ENCODE measurements around the gene WFDC13.
"Not testable (repeated sequence)": the region's sequence is repeated elsewhere in the genome, so short reads cannot be mapped to it uniquely, and the experiment has no call there.

WFDC13 gene

DNA sequence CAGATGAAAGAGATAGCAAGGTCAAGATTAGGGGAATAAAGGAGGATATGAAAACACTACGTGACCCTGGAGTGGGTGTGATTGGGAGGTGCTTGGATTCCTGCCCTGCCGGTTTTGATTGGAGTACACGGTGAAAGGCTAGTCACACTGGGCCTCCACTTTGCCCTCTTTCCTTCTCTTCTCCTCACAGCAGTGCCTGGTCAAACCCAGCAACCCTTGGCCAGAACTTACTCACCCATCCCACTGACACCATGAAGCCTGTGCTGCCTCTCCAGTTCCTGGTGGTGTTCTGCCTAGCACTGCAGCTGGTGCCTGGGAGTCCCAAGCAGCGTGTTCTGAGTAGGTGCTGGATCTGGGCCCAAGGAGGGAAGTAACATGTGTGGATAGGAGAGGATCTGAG is at the start of gene WFDC13:
Gene WFDC13, plus strand, starts transcription at position 166 of the 400 bp plus-strand sequence. Its CDS starts 86 bp downstream, at position 252.
- no peak for DNase-seq (ENCODE audit: low read depth)

DNA sequence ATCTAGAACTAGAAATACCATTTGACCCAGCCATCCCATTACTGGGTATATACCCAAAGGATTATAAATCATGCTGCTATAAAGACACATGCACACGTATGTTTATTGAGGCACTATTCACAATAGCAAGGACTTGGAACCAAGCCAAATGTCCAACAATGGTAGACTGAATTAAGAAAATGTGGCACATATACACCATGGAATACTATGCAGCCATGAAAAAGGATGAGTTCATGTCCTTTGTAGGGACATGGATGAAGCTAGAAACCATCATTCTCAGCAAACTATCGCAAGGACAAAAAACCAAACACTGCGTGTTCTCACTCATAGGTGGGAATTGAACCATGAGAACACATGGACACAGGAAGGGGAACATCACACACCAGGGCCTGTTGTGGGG is 44.8 kb upstream of the WFDC13 start:
- not testable (repeated sequence) for DNase-seq (ENCODE audit: low read depth)

DNA sequence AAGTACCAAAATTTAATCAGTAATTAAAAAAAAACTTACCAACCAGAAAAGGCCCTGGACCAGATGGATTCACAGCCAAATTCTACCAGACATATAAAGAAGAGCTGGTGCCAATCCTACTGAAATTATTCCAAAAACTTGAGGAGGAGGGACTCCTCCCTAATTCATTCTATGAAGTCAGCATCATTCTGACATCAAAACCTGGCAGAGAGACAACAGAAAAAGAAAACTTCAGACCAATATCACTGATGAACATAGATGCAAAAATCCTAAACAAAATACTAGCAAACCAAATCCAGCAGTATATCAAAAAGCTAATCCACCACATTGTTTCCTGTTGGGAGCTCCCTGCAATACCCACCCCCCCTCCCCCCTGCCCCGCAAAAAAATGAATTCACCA is 31.7 kb upstream of the WFDC13 start, which contains the start of gene WFDC11:
Gene WFDC11, minus strand, starts transcription at position 101 of the 400 bp plus-strand sequence. CDS start 19,639 bp downstream, outside the sequence.
- DNase-seq (ENCODE audit: low read depth) = no peak

DNA sequence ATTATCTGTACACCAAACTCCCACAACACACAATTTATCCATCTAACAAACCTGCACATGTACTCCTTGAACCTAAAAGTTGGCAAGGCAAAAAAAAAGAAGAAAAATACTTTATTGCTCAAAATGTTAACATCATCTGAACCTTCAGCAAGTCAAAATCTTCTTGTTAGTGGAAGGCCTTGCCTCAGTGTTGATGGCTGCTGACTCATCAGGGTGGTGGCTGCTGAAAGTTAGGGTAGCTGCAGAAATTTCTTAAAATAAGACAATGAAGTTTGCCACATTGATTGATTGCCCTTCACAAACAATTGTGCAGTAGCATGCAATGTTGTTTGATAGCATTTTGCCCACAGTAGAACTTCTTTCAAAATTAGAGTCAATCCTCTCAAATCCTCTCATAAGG is 29.1 kb upstream of the WFDC13 start:
- no peak for DNase-seq (ENCODE audit: low read depth)

GRCh38 chr20:45679650-45680049 is 22.2 kb upstream of the WFDC13 start:
- DNase-seq (ENCODE audit: low read depth) = no peak

DNA sequence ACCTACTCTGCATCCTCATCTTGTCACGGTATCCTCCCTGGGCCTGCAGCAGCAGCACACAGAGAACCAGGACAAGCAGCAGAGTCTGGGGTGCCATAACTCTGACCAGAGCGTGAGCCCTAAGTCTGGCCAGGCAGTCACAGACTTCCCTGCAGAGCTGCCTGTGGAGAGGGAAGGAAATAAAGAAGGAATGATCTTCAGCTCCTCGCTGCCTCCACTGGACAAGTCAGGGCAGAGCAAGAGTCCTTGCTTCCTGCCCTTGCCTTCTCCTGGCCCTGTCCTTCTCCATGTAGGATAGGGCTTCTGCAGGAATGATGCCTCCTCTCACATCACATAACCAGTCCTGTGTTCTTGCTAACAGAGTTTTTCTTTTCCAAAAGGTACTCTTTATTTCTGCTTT is 15.9 kb upstream of the WFDC13 start:
- peak; percentile 0 for DNase-seq (ENCODE audit: low read depth)

DNA sequence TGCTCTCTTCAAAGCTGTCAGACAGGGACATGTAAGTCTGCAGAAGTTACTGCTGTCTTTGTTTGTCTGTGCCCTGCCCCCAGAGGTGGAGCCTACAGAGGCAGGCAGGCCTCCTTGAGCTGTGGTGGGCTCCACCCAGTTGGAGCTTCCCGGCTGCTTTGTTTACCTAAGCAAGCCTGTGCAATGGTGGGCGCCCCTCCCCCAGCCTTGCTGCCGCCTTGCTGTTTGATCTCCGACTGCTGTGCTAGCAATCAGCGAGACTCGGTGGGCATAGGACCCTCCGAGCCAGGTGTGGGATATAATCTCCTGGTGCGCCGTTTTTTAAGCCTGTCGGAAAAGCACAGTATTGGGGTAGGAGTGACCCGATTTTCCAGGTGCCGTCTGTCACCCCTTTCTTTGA is 8.5 kb upstream of the WFDC13 start:
- DNase-seq (ENCODE audit: low read depth) = not testable (repeated sequence)

DNA sequence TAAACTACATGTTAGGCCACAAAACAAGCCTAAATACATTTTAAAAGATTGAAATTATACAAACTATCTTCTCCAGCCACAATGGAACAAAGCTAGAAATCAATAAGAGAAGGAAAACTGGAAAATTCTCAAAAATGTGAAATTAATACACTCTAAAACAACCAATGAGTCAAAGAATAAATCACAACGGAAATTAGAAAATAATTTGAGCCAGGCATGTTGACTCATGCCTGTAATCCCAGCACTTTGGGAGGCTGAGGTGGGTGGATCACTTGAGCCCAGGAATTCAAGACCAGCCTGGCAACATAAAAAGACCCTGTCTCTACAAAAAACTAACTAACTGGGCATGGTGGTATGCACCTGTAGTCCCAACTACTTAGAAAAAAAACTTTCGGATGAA is 6.3 kb upstream of the WFDC13 start:
- no peak for DNase-seq (ENCODE audit: low read depth)

GRCh38 chr20:45701104-45701503 is 734 bp upstream of the WFDC13 start:
- no peak for DNase-seq (ENCODE audit: low read depth)

DNA sequence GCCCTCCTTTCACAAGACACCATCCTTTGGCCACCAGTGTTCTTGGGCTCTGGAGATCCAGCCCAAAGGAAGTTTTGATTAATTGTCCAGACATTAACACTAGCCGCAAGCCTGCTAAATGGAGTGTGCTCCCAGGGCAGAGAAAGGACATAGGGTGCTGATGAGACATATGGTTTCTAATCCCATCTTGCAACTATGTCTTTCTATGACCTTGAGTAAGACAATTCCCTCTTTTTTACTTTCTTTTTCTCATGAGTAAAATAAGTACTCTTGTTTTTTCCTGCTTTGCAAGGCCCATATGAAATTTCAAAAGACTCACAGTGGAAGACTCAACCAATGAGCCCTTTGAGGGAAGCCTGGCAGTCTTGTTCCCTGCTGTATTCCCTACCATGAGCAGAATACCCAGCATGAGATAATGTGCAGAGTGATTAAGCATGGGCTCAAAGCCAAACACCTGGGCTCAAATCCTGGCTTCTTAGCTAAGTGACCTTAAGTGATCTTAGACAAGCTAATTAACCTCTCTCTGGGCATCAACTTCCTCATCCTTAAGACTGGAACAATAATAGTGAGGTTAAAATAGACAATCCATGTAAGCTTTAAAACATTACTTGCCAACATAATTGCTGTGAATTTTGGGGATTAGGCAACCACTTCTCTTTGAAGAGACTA is 3.3 kb downstream of the WFDC13 start, which contains the start of gene WFDC10B:
Gene WFDC10B, minus strand, starts transcription at position 51 of the 669 bp plus-strand sequence. CDS start 19,027 bp downstream, outside the sequence.
- no peak for DNase-seq (ENCODE audit: low read depth)

DNA sequence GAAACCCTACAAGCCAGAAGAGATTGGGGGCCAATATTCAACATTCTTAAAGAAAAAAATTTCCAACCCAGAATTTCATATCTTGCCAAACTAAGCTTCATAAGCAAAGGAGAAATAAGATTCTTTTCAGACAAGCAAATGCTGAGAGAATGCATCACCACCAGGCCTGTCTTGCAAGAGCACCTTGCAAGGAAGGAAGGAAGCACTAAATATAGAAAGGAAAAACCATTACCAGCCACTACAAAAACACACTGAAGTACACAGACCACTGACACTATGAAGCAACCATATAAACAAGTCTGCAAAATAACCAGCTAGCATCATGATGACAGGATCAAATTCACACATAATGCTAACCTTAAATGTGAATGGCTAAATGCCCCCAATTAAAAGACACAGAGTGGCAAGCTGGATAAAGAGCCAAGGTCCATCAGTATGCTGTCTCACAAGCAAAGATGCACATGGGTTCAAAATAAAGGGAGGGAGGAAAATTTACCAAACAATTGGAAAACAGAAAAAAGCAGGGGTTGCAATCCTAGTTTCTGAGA is 14.4 kb downstream of the WFDC13 start:
- DNase-seq (ENCODE audit: low read depth) = not testable (repeated sequence)

GRCh38 chr20:45722047-45722446 is 20.2 kb downstream of the WFDC13 start, which contains the start of gene SPINT4:
TSS of gene SPINT4 (plus strand) at chr20:45722347. CDS start at chr20:45722368, 21 bp downstream.
- no peak for DNase-seq (ENCODE audit: low read depth)

DNA sequence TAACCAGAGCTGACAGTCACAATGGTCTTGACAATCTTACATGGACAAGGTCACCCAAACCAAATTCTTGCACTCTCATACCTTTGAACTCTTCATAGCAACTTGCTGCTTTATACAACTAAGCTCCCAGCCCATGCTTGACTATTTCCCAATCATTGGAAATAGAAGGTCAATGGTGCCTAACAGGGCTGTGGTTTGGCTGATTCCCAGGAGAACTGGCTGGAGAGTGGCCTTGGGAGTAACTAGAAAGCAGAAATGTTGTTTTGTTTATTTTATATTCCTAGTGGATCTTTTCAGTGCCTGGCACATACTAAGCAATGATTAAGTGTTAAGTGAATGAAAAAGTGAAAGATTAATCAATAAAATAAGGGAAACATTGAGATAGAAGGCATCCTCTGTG is 23.3 kb downstream of the WFDC13 start:
- no peak for DNase-seq (ENCODE audit: low read depth)

DNA sequence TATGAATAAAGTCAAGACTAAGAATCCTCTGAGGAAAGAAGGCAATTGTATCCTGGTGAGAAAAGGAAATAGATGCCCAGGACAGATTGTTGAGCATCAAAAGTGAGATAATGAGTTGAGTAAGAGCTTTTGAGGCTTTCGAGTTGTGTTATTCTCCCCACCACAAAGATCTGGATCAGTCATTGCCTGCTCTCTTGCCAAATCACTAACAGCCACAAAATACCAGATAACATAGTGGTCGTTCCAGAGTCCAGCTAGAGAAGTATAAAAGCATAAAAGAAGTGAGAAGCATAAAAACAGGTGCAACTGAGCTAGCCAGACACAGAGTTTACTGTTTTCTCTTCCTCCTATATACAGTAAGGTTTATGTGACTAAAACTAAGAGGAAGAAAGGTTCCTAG is 25.2 kb downstream of the WFDC13 start:
- no peak for DNase-seq (ENCODE audit: low read depth)

GRCh38 chr20:45732199-45732598 is 30.4 kb downstream of the WFDC13 start:
- DNase-seq (ENCODE audit: low read depth) = no peak

DNA sequence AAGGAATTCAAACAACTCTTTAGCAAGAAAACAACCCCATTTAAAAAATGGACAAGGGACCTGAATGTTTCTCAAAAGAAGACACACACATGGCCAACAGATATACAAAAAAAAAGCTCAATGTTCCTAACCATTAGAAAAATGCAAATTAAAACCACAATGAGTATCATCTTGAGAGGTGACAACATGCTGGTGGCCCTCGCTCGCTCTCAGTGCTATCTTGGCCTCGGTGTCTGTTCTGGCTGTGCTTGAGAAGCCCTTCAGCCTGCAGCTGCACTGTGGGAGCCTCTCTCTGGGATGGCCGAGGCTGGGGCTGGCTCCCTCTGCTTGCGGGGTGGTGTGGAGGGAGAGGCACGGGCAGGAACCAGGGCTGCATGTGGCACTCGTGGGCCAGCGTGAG is 33.7 kb downstream of the WFDC13 start:
- no peak for DNase-seq (ENCODE audit: low read depth)

GRCh38 chr20:45735988-45736387 is 34.1 kb downstream of the WFDC13 start:
- DNase-seq (ENCODE audit: low read depth) = no peak

DNA sequence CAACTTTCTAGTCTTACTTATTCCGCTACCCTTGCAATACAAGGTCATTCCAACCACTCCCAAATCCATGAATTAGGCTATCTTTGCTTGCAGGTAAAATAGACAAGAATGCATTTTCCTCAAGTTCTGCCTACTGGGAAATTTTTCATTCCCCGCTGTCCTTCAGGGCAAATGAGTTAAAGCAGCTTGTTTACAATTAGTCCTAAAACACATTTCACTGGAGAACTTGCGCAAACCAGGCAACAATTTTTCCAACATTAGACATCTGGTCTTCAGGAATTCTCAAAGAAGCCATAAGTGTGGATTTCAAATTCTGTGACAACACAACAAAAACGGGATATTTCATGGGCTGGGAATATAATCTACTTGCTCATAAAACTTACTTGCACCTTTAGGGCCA is 40.8 kb downstream of the WFDC13 start:
- no peak for DNase-seq (ENCODE audit: low read depth)

DNA sequence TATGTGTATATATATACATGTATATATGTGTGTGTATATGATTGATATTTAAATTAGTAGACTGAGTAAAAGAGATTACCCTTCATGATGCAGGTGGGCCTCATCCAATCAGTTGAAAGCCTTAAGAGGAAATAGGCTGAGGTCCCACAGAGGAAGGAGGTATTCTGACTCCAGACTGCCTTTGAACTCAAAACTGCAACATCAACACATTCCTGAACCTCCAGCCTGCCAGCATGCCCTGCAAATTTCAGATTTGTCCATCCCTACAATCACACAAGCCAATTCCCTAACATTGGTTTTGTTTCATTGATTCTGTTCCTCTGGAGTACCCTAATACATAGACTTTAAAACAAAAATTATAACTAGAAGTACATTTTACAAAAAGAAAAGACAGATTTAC is 43.2 kb downstream of the WFDC13 start:
- no peak for DNase-seq (ENCODE audit: low read depth)

GRCh38 chr20:45751721-45752120 is 49.9 kb downstream of the WFDC13 start:
- DNase-seq (ENCODE audit: low read depth) = no peak

GRCh38 chr20:45752746-45753145 is 50.9 kb downstream of the WFDC13 start:
- no peak for DNase-seq (ENCODE audit: low read depth)

DNA sequence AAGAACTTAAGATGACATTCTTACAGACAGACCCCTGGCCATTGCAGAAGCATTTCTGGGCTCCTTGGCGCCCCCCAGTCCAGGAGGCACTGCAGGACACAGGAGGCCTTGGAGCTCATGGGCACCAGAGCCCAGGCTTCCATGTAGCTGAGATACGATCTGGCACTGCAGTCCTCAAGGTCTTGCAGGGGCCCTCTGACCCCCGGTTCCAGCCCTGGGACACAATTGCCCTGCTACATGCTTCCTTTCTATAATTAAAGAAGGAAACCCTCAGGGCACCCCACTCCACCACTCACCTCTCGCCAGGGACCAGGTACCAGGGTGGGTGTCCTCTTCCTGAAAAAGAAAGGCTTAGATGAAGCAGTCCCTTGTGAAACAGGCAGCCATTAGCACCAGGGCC is 56.3 kb downstream of the WFDC13 start:
- no peak for DNase-seq (ENCODE audit: low read depth)
